ENCODE data around the gene TRIO.

TRIO gene

GRCh38 chr5:14295610-14296009 is 152.5 kb downstream of the TRIO start:
- no peaks in the 10 kb centered on the region for H3K27me3 Mint-ChIP-seq (ENCODE audit: low read depth)
- H3K27ac Mint-ChIP-seq, result no peak overlapping the region
- H3K4me3 Mint-ChIP-seq, result no peak overlapping the region
- H3K36me3 Mint-ChIP-seq (ENCODE audit: low read depth), result no peaks in the 10 kb centered on the region
- no peaks in the 10 kb centered on the region for H3K9me3 Mint-ChIP-seq
- no peaks in the 10 kb centered on the region for H3K4me1 Mint-ChIP-seq (ENCODE audit: low read depth)

GRCh38 chr5:14296533-14297331 is 153.6 kb downstream of the TRIO start:
- Mint-ChIP-seq H3K27me3 (ENCODE audit: low read depth) (no peaks in the 10 kb centered on the region), H3K36me3 (ENCODE audit: low read depth) (no peaks in the 10 kb centered on the region), H3K4me1 (ENCODE audit: low read depth) (no peaks in the 10 kb centered on the region), H3K27ac (no peak overlapping the region), H3K9me3 (no peaks in the 10 kb centered on the region), H3K4me3 (no peak overlapping the region)

- Mint-ChIP-seq H3K4me1 (ENCODE audit: low read depth) (no peaks in the 10 kb centered on the region), H3K4me3 (no peak overlapping the region), H3K27ac (no peak overlapping the region), H3K27me3 (ENCODE audit: low read depth) (no peaks in the 10 kb centered on the region), H3K9me3 (no peaks in the 10 kb centered on the region), H3K36me3 (ENCODE audit: low read depth) (no peaks in the 10 kb centered on the region)
Measured at GRCh38 chr5:14297697-14298096, 154.6 kb downstream of the TRIO start.

- Mint-ChIP-seq H3K36me3 (ENCODE audit: low read depth) (no peaks in the 10 kb centered on the region), H3K9me3 (no peaks in the 10 kb centered on the region), H3K27me3 (ENCODE audit: low read depth) (no peaks in the 10 kb centered on the region), H3K4me3 (no peak overlapping the region), H3K27ac (no peak overlapping the region), H3K4me1 (ENCODE audit: low read depth) (no peaks in the 10 kb centered on the region)
Measured at GRCh38 chr5:14298126-14298847, 155.1 kb downstream of the TRIO start.

- no peak overlapping the region for H3K4me3 Mint-ChIP-seq
- H3K36me3 Mint-ChIP-seq (ENCODE audit: low read depth), result no peaks in the 10 kb centered on the region
- no peaks in the 10 kb centered on the region for H3K27me3 Mint-ChIP-seq (ENCODE audit: low read depth)
- no peaks in the 10 kb centered on the region for H3K9me3 Mint-ChIP-seq
- H3K27ac Mint-ChIP-seq, result no peak overlapping the region
- no peaks in the 10 kb centered on the region for H3K4me1 Mint-ChIP-seq (ENCODE audit: low read depth)
Measured at GRCh38 chr5:14299666-14300065, 156.5 kb downstream of the TRIO start.

- H3K9me3 Mint-ChIP-seq, result no peaks in the 10 kb centered on the region
- no peaks in the 10 kb centered on the region for H3K36me3 Mint-ChIP-seq (ENCODE audit: low read depth)
- no peak overlapping the region for H3K4me3 Mint-ChIP-seq
- no peaks in the 10 kb centered on the region for H3K27me3 Mint-ChIP-seq (ENCODE audit: low read depth)
- no peaks in the 10 kb centered on the region for H3K4me1 Mint-ChIP-seq (ENCODE audit: low read depth)
- no peak overlapping the region for H3K27ac Mint-ChIP-seq
Measured at GRCh38 chr5:14301186-14301585, 158.0 kb downstream of the TRIO start.

DNA sequence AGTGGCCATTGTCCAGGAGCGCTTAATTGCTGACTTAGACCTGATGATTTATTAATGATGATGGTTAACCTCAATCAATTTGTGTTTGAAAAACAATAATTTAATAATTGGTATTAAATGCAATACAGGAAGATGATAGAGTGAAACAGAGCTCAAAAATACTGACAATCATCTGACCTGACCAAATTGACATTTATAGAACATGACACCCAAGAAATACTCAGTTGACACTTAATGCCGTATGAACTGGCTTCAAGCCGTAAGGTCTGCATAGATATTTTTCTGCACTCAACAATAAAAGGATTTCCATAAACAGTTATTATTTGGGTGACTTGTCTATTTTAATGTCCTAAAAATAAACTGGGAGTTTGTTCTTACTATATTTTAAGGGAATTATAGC is 159.2 kb downstream of the TRIO start:
- no peaks in the 10 kb centered on the region for H3K9me3 Mint-ChIP-seq
- no peak overlapping the region for H3K27ac Mint-ChIP-seq
- H3K36me3 Mint-ChIP-seq (ENCODE audit: low read depth), result no peaks in the 10 kb centered on the region
- no peaks in the 10 kb centered on the region for H3K4me1 Mint-ChIP-seq (ENCODE audit: low read depth)
- H3K27me3 Mint-ChIP-seq (ENCODE audit: low read depth), result no peaks in the 10 kb centered on the region
- no peak overlapping the region for H3K4me3 Mint-ChIP-seq

DNA sequence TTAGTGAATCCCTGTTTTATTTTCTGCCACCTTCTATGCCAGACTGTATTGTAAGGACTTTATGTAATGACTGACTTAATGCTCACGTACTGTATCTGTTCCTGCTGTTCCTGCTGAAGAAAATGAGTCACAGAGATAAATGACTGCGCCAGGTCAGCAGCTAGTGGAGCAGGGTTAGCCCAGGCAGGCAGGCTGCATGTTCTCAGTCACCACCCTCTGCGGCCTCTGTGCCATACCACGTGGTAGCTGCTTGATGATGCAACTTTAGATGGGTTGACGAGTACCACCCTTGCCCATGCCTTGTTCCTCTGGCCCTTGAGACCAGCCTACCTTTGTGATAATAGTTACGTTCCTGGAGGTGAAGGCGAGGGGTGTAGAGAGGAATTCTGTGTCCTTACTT is 161.9 kb downstream of the TRIO start:
- H3K27ac Mint-ChIP-seq, result no peak overlapping the region
- H3K4me1 Mint-ChIP-seq (ENCODE audit: low read depth), result no peaks in the 10 kb centered on the region
- no peaks in the 10 kb centered on the region for H3K27me3 Mint-ChIP-seq (ENCODE audit: low read depth)
- no peaks in the 10 kb centered on the region for H3K36me3 Mint-ChIP-seq (ENCODE audit: low read depth)
- H3K9me3 Mint-ChIP-seq, result no peaks in the 10 kb centered on the region
- no peak overlapping the region for H3K4me3 Mint-ChIP-seq

DNA sequence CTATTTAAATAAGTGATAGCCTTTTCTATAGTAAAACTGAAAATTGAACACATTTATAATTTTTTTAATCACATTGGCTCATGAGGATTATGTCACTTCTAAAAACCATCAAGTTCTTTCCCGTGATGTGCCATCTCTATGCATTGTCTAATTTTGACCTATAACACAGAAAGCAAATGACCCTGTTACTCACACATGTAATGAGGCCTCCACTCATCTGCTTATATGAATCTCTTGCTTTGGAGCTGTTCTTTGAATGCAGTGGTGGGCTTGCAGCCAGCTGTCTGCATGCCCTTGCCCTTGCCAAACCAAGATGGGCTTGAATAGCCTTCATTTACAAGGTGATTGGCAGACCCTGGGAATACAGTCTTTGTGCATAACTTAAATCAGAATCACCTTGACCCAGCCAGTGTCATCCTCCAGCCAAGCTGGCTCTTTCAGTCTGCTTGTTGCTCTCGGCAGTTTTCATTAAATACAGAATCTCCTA is 163.2 kb downstream of the TRIO start:
- no peaks in the 10 kb centered on the region for H3K9me3 Mint-ChIP-seq
- H3K36me3 Mint-ChIP-seq (ENCODE audit: low read depth), result no peaks in the 10 kb centered on the region

DNA sequence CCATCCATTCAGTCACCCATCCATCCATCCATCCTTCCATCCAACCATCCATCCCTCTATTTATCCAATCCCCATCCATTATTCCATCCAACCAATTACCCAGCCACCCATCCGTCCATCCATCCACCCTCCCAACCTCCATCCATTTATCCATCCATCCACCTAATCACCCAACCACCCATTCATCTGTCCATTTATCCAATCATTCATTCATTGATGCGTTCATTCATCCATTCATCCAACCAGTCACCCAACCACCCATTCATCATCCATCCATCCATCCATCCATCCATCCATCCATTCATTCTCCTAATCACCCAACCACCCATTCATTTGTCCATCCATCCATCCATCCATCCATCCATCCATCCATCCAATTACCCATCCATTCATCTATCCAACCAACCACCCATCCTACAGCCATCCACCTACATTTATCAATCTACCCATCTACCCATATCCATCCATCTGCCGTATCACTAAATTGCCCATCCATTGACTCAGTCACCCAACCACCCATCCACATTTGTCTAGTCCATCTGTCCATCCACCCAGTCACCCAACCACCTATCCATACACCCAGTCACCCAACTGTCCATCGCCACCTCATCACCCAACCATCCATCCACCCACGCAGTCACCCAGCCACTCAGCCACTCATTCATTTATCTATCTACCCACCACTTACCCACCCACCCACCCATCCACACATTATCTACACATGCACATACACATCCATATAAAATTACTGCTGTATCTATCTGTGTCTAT is 165.4 kb downstream of the TRIO start:
- Mint-ChIP-seq H3K27ac (no peak overlapping the region), H3K36me3 (ENCODE audit: low read depth) (no peaks in the 10 kb centered on the region), H3K4me3 (no peak overlapping the region), H3K9me3 (no peaks in the 10 kb centered on the region), H3K4me1 (ENCODE audit: low read depth) (no peaks in the 10 kb centered on the region), H3K27me3 (ENCODE audit: low read depth) (no peaks in the 10 kb centered on the region)

More for the DNA sequence above, 163.2 kb downstream of the TRIO start:
- Mint-ChIP-seq H3K4me1 (ENCODE audit: low read depth) (no peaks in the 10 kb centered on the region), H3K4me3 (no peak overlapping the region), H3K27me3 (ENCODE audit: low read depth) (no peaks in the 10 kb centered on the region), H3K27ac (no peak overlapping the region)

DNA sequence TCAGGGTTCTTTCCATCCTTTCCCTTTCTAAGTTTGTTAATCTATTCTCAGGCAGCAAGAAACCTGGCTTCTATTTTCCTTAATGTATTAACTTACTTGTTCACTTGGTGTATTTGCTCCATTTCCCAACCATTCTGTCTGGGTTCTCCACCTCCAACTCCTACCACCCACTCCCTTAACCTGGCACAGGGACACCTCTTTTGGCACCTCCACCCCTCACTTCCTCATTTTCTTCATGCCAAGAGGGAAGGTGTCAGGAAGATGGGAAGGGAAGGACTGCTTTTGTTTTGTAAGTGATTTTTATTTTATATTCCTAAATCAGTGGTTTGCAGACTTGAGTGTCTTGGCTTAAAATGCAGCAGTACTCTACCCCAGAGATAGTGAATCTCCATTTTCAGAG is 166.1 kb downstream of the TRIO start:
- Mint-ChIP-seq H3K9me3 (no peaks in the 10 kb centered on the region), H3K4me3 (no peak overlapping the region), H3K27me3 (ENCODE audit: low read depth) (no peaks in the 10 kb centered on the region), H3K4me1 (ENCODE audit: low read depth) (no peaks in the 10 kb centered on the region), H3K27ac (no peak overlapping the region), H3K36me3 (ENCODE audit: low read depth) (no peaks in the 10 kb centered on the region)

- Mint-ChIP-seq H3K27ac (no peak overlapping the region), H3K27me3 (ENCODE audit: low read depth) (no peaks in the 10 kb centered on the region), H3K9me3 (no peaks in the 10 kb centered on the region), H3K4me3 (no peak overlapping the region), H3K36me3 (ENCODE audit: low read depth) (no peaks in the 10 kb centered on the region), H3K4me1 (ENCODE audit: low read depth) (no peaks in the 10 kb centered on the region)
Measured at GRCh38 chr5:14309878-14310531, 166.9 kb downstream of the TRIO start.

DNA sequence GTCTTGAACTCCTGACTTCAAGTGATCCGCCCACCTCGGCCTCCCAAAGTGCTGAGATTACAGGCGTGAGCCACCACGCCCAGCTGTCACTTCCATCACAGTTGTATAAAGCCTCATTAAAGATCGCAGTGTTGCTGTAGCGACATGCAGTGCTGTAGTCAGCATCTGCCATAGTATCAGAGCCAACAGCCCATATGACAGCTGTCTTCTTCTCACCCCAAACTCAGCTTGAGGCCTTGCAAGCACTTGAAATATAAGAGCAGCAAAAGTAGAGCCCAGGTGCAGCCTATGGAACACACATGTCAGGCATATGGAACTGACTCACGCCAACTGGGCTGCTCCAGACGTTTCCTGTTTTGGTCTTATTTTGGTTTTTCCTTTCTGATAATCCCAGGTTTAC is 167.8 kb downstream of the TRIO start:
- Mint-ChIP-seq H3K9me3 (no peaks in the 10 kb centered on the region), H3K36me3 (ENCODE audit: low read depth) (no peaks in the 10 kb centered on the region), H3K4me3 (no peak overlapping the region), H3K27me3 (ENCODE audit: low read depth) (no peaks in the 10 kb centered on the region), H3K4me1 (ENCODE audit: low read depth) (no peaks in the 10 kb centered on the region), H3K27ac (no peak overlapping the region)

- Mint-ChIP-seq H3K36me3 (ENCODE audit: low read depth) (no peaks in the 10 kb centered on the region), H3K9me3 (no peaks in the 10 kb centered on the region), H3K27me3 (ENCODE audit: low read depth) (no peaks in the 10 kb centered on the region), H3K4me3 (no peak overlapping the region), H3K27ac (no peak overlapping the region), H3K4me1 (ENCODE audit: low read depth) (no peaks in the 10 kb centered on the region)
Measured at GRCh38 chr5:14313986-14314690, 171.0 kb downstream of the TRIO start.
